HG03354 (cell line): Measurements from ENCODE around the gene EXTL1.

ENCODE experiments used
- ATAC-seq: cut with Tn5 transposase; IDR thresholded peaks from one replicate; pipeline ENCODE4 v1.9.1; 2021; ENCODE audit warnings: mild to moderate bottlenecking; ENCODE audit not compliant: unreplicated experiment, poor library complexity, severe bottlenecking

The EXTL1 gene

GRCh38 chr1:26020941-26021646 is 481 bp upstream of the EXTL1 start:
- ATAC-seq, result no peak

GRCh38 chr1:26022404-26022779 is 817 bp downstream of the EXTL1 start:
- ATAC-seq, result no peak

- ATAC-seq, result no peak
Observed at GRCh38 chr1:26023009-26023408, 1.4 kb downstream of the EXTL1 start.

GRCh38 chr1:26023826-26024225 is 2.3 kb downstream of the EXTL1 start:
- no peak for ATAC-seq

GRCh38 chr1:26025060-26025459 is 3.5 kb downstream of the EXTL1 start:
- no peak for ATAC-seq

- ATAC-seq, result no peak
Observed at GRCh38 chr1:26025517-26025916, 3.9 kb downstream of the EXTL1 start.

GRCh38 chr1:26027716-26028489 is 6.3 kb downstream of the EXTL1 start:
- ATAC-seq, result no peak

- ATAC-seq, result no peak
Observed at GRCh38 chr1:26028490-26028980, 7.0 kb downstream of the EXTL1 start.

GRCh38 chr1:26029054-26029863 is 7.7 kb downstream of the EXTL1 start:
- ATAC-seq, result no peak

- ATAC-seq, result no peak
Observed at GRCh38 chr1:26029864-26030481, 8.4 kb downstream of the EXTL1 start.

- ATAC-seq, result no peak
Observed at GRCh38 chr1:26031196-26031595, 9.6 kb downstream of the EXTL1 start.

- ATAC-seq, result no peak
Observed at GRCh38 chr1:26031611-26032220, 10.1 kb downstream of the EXTL1 start.

- ATAC-seq, result no peak
Observed at GRCh38 chr1:26032656-26033357, 11.2 kb downstream of the EXTL1 start.

- no peak for ATAC-seq
Observed at GRCh38 chr1:26034504-26035202, 13.1 kb downstream of the EXTL1 start.

GRCh38 chr1:26035203-26035958 is 13.8 kb downstream of the EXTL1 start:
- peak; percentile 91 for ATAC-seq

- peak; percentile 75 for ATAC-seq
Observed at GRCh38 chr1:26035959-26036755, 14.6 kb downstream of the EXTL1 start.

- no peak for ATAC-seq
Observed at GRCh38 chr1:26036756-26037281, 15.2 kb downstream of the EXTL1 start.
